Lung microvascular endothelial cell (primary cell): ENCODE measurements around the gene CEP290. TPM values are rescaled to one million over a fixed set of nuclear protein-coding genes. Genes with fewer than 3 reads are reported as not detected.

Experiments
- DNase-seq, 2 donors: peaks; one replicate each; pipeline versions ENCODE4 v3.0.0 to v3.0.0-alpha.2; 2010; ENCODE audit warnings: low read depth in 2 of 2
- total RNA-seq: library from RNA; depleted of rRNA; stranded (reverse); fragments of >200 nt; gene quantifications from 2 replicates; pipeline ENCODE4 v1.2.1, GENCODE V29; 2014

Gene CEP290, protein sequence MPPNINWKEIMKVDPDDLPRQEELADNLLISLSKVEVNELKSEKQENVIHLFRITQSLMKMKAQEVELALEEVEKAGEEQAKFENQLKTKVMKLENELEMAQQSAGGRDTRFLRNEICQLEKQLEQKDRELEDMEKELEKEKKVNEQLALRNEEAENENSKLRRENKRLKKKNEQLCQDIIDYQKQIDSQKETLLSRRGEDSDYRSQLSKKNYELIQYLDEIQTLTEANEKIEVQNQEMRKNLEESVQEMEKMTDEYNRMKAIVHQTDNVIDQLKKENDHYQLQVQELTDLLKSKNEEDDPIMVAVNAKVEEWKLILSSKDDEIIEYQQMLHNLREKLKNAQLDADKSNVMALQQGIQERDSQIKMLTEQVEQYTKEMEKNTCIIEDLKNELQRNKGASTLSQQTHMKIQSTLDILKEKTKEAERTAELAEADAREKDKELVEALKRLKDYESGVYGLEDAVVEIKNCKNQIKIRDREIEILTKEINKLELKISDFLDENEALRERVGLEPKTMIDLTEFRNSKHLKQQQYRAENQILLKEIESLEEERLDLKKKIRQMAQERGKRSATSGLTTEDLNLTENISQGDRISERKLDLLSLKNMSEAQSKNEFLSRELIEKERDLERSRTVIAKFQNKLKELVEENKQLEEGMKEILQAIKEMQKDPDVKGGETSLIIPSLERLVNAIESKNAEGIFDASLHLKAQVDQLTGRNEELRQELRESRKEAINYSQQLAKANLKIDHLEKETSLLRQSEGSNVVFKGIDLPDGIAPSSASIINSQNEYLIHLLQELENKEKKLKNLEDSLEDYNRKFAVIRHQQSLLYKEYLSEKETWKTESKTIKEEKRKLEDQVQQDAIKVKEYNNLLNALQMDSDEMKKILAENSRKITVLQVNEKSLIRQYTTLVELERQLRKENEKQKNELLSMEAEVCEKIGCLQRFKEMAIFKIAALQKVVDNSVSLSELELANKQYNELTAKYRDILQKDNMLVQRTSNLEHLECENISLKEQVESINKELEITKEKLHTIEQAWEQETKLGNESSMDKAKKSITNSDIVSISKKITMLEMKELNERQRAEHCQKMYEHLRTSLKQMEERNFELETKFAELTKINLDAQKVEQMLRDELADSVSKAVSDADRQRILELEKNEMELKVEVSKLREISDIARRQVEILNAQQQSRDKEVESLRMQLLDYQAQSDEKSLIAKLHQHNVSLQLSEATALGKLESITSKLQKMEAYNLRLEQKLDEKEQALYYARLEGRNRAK (N-terminal part only)
- total RNA-seq: 3.1 and 3.8 TPM in 2 replicates

DNA sequence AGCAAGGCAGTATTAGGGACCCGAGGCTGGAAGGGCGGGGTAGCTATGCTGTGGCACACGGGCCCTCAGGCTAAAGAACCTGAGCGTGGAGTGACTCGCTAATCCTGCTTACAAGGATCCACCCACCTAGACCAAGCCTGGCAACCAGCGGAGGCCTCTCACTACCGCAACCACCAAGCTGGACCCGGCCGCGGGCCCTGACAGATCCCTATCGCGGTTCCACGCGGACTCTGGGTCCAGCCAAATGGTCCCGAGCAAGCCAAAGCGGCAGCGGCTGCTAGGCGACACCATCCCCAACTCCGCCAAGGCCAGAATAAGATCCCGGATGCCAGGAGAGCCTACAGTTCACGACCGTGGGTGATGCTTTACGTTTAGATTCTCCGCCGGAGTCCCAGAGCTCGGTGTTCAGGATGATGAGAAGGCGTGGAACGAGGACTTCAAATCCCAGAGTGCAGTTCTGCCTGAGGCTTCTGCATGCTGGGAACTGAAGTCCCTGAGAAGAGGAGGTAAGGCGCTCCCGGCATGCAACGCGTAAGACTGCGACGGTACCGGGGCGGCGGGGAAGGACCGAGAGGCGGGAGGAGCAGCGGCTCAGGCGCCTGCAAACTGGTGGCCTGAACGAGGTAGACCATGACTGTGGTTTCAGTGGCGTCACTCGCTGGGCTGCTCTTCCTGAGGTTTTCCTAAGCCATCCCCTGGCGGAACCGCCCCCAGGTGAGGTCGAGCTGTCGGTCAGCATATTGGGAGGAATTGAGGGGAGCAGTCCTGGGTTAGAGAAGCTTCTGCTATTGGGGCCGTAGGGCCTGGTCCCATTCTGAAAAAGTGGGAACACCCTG lies at the start of gene CEP290, which contains the start of gene TMTC3:
Gene CEP290 (minus strand): TSS at position 315 of the 836 bp plus-strand sequence. CDS start 781 bp downstream, outside the sequence.
Gene TMTC3 (plus strand): TSS at position 534 of the 836 bp plus-strand sequence. CDS start 6,009 bp downstream, outside the sequence.
- peak; percentile 96 to 100 for DNase-seq

DNA sequence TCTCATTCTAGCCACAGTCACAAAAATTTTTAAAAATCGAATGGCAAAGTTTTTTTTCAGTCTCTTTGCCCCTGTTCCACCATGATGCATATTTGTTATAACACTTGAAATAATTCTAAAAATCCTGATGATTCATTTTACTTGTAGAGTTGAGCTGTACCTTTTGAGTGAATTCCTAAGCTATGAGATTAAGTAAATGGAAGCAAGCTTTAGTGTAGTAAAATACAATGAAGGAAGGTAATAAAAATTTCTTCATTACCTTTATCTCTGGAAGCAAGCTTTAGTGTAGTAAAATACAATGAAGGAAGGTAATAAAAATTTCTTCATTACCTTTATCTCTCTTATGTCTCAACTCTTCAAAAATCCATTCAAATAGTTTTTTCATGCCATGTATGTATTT lies 46.3 kb upstream of the CEP290 start:
- DNase-seq: no peak

DNA sequence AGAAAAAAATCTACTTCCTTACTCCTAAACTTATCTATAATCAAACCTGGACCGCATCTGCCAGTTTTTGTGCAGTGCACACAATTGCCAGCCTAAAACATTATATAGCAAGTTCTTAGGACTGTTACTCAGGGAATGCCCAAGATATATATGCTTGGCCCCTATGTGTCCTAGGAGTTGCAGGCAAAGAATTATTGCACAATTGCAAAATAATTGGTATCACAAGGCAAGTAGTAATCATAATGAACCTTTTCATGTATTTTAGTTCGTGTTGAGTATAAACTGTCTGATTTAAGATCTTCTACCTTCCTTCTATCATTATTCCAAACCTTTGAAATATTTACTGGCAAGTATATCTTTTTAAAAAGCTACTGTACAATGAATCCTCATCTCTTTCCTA lies 45.7 kb upstream of the CEP290 start:
- DNase-seq: no peak

DNA sequence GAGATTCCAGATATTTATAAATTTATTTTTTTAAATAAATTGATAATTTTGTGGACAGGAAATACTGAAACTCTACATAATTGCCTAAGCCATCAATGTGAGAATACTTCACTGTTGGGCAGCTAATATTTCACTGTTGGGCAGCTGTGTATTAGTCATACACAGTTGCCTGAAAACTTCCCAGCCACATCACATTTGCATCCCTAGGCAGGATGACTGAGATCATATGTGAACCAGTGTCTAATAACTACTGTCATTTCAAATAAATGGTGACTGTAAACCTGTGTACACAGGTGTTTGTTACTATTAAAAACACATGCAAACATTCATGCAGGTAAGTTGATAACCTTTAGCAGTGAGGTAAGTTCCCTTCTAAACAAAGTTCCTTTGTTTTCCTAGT lies 44.1 kb upstream of the CEP290 start:
- DNase-seq: peak in 1 of 2 donors; percentile 87

DNA sequence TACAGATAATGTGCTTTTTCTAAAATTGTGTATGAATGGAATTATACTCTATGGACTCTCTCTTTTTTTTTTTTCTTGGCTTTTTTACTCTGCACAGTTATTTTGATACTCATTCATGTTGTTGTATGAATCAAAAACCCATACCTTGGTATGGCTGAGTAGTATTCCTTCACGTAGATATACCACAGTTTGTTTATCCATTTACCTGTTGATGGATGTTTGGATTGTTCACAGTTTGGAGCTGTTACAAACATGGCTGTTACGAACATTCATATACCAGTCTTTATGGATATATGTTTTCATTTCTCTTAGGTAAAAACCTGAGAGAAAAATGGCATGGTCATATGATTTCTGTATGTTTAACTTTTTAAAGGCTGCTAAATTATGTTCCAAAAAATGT lies 43.4 kb upstream of the CEP290 start:
- no peak for DNase-seq

DNA sequence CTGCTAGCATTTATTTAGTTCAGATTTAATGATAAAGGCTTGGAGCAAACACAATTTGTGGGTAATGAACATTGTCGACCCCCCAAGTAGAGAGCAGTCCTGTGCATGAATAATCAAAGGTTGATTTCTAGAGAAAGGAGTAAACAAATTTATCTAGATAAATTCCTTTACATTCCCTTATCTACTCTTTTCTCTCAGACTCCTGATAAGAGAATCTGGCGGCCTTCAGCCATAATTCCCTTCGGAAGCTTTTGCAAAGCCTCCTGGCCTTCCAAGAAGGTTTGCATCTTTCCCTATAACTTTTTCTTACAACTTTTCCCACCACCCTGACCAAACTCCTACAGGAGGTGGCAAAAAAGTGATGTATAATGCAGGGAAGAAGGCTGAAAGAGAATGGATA lies 42.3 kb upstream of the CEP290 start:
- no peak for DNase-seq

DNA sequence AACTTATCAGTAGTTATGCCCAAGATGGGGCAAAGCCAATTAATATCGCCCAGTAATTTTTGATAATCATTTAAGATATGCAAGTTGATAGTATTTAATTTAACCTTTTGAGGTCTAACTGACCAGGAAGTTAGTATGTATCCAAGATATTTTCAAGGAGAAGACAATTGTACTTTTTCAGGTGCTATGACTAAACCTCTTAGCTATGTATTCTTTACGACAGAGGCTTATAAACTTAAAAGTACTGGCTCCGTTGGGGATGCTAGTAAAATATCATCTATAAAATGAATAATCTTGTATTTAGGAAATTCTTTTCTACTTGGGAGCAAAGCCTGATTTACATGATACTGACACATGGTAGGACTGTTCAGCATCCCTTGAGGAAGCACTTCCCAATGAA lies 40.5 kb upstream of the CEP290 start:
- no peak for DNase-seq

DNA sequence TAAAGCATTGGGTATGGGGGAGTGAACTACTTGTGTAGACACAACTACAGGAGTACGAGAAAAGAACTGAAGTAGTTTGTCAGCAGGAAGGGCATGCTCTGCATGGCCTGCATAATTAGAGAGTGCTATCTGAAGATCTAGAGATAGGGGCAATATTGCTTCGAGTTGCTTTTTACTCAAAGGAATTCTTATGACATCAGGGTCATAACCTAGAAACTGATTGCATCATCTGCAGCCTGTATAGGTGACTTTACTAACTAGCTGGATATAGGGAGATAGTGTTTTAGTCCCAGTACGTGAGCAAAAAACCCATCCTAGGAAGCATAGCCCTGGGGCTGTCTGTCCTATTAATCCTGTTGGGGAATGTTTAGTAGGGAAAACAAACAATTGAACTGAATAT lies 40.0 kb upstream of the CEP290 start:
- no peak for DNase-seq

DNA sequence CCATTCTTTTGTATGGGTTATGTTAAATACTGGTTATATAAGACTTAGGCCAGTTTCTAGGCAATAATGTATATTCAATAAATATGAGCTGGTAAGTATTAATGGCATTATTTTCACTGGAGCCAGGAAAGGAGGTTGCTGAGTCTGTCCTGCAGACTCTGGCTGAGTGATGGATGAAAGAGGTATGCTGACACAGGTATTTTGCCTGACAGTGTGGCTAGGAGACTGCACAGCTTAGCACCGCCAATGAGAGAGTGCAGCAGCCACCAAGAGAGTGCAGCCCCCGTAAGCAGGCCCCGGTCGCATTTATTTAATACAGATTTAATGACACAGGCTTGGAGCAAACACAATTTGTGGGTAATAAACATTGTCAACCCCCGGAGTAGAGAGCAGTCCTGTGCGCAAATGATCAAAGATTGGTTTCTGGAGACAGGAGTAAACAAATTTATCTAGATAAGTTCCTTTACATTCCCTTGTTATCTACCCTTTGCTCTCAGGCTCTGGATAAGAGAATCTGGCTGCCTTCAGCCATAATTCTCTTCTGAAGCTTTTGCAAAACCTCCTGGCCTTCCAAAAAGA lies 37.6 kb upstream of the CEP290 start:
- no peak for DNase-seq

DNA sequence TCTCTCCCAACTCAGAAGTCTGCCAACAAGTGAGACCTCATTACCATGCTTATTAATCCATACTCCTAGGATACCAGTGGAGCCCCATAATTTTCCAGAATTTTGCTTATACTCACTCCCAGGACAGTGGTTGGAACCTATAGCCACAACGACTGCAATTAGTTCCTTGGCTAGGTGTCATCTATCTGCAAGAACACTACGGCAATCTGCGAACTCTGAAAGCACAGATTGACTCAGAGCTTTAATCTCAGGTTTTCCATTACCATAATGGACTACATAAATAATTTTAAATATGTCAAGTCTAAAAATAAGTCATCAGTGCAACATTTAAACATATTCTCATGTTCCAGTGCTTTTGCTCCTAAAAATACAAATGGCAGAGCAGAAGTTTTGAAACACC lies 33.7 kb upstream of the CEP290 start:
- DNase-seq: no peak

DNA sequence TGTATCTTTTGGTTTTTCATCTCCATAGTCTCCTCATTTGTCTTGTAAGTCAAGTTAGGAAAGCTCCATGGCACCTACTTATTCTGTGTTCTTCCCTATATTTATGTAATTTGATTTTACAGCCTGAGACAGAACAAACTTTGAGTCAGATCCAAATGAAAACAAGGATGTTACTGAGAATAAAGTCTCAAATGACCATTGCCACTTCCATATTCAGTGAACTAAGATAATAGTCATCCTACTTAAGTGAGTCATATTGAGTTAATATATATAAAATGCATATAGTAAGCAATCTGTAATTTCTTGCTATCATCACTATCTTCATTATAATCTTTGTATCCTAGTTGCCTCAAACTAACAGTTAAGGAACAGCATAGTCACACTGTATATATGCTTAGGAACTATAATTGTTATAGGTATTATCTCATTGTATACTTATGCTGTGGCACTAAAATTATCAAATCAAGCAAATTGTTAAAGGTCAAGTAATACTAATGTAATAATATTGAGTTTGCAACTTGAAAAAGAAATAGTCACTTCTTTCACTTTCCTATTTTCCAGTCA lies 31.0 kb upstream of the CEP290 start:
- no peak for DNase-seq

DNA sequence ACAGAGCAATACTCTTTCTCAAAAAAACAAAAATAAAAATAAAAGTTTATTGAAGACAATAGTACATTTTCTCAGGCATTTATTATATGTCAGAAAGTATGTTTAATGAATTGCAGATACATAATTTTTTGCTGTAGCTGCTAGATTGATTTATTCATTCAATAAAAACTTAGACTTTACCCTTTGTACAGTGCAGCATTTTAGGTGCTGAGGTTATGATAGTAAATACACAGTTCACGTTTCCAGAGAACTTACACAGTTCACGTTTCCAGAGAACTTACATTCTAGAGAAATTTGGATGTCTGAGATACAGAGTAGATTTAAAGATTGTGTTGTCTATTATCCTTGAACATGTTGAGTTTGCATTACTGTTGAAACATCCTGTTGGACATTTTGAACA lies 25.5 kb upstream of the CEP290 start:
- no peak for DNase-seq

DNA sequence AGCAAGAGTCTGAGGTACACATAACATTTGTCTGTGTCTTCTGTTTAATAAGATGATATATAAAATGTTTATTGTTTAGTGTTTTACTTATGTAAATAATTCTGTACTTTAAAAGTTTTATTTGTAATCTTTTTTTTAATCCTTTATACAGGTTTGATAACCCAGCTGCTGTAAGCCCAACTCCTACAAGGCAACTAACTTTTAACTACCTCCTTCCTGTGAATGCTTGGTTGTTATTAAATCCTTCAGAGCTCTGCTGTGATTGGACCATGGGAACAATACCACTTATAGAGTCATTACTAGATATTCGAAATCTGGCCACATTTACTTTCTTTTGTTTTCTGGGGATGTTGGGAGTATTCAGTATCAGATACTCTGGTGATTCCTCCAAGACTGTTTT lies 24.3 kb upstream of the CEP290 start:
- DNase-seq: no peak

DNA sequence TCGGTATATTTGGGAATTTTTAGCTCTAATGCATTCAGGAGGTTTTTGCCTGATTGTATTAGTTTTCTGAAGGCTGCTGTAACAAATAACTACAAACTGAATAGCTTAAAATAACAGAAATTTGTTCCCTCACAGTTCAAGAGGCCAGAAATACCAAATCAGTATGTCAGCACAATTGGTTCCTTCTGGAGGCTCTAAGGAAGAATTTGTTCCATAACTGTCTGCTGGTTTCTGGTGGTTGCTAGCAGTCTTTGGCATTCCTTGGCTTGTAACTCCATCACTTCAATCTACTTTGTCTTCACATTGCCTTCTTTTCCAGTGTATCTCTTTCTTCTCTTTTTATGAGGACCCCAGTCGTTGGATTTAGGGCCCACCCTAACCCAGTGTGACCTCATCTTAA lies 21.5 kb upstream of the CEP290 start:
- DNase-seq: no peak

DNA sequence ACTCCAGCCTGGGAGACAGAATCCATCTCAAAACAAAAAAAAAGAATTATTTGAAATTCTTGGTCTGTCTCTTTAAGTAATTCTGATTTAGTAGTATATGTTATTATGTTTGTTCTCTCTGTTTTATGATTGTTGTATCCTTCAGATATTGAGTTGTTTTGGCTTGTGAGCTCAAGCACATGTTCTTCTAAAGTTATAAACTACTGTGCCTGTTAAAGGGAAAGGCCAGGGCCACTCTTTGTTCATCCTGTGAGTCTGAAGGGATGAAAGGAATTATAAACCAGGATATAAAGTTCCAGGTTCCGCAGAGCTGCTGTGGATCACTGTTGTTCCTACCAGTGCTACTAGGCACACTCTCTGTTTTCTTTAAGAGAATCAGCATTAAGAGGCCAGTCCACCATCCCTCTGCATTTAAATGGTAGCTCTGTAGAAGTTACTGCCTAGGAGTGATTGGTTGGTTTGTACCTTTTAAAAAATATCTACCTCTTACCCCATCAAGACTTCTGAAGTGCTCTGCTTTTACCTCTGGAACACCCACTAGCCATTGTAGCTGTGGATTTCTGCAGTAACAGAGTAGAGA lies 14.3 kb upstream of the CEP290 start:
- DNase-seq: no peak

DNA sequence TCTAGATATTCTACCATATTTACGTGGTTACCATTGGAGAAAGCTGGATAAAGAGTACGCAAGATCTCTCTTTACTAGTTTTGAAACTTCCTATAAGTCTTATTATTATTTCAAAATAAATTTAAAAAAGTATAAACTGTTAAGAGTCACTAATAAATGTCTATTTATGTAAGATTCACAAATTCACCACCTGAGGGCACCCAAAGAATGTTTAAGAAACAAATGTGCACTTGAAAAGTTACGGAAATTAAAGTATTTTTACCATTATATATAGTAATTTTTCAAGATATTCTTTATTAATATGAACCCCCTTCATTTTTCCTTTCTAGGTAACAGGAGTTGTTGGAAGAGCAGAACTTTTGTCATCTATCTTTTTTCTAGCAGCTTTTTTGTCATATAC lies 12.1 kb upstream of the CEP290 start:
- peak; percentile 67 to 78 for DNase-seq

DNA sequence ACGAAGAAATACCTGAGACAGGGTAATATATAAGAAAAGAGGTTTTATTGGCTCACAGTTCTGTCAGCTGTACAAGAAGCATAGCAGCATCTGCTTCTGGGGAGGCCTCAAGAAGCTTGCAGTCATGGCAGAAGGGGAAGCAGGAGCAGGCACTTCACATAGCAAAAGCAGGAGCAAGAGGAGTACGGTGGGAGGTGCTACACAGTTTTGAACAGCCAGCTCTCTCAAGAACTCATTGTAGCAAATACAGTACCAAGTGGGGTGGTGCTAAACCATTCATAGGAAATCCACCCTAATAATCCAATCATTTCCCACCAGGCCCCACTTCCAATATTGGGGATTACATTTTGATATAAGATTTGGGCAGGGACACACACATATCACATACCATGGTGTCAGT lies 8.2 kb upstream of the CEP290 start:
- DNase-seq: no peak

DNA sequence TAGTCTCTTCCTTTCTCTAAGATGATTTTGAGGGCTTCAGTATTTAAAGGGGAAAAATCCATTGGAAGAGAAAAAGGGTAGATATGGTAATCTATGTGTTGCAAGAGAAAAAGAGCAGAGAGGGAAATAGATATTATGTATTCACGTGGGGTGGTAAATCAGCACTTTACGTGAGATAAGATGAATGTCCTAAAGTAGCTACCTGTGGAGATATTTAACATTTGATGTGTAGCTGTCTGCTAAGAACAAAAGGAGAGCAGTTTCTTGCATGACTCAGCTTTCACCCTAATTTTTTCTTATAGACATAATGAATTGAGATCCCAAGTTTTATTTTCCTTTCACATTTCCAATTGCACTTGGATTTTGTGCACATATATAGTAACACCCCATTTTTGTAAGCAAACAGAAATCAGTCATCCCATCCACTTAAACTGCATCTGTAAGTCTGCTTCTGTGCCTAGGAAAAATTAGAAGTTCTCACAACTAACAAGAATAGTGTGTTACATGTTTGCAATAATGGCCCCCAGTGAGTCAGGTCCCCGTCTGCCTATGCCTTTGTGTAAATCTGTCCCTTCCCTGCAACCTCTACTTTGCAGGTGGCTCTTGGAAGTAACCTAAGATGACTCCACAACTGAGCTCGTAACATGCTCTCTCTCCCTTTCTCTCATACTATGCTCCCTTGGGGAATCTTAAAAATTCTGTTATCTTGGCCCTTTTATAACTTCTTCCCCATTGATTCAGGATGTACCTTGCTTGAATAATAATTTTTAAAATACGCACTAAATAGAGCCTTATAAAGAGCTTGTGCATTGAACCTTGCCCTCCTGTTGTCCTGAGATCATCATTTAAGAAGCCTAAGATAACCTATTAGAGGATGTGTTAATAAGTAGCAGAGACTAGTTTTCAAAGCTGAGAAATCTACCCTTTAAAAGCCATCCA lies 3.9 kb upstream of the CEP290 start:
- no peak for DNase-seq
